Hair follicle dermal papilla cell (primary cell): Measurements from ENCODE around the gene FBXO5. TPM values are rescaled to one million over a fixed set of nuclear protein-coding genes. Genes with fewer than 3 reads are reported as not detected.

Experiments
- small RNA-seq: library from RNA; depleted of rRNA; stranded (forward); fragments of <200 nt; gene quantifications from one replicate; pipeline ENCODE3, GENCODE V24; 2012
- total RNA-seq: library from RNA; depleted of rRNA; stranded (reverse); fragments of >200 nt; gene quantifications from 2 replicates; pipeline ENCODE4 v1.2.3, GENCODE V29; 2012

FBXO5 gene
- total RNA-seq: 6.0 and 6.7 TPM in 2 replicates

GRCh38 chr6:152982904-152983636 lies at the start of gene FBXO5:
Gene FBXO5 (minus strand): TSS chr6:152983041. CDS start chr6:152982959, 82 bp downstream.

GRCh38 chr6:153002613-153003365 lies 19.9 kb upstream of the FBXO5 start, which contains the start of gene MTRF1L:
Gene MTRF1L (minus strand): TSS chr6:153002709. CDS start chr6:153002685, 24 bp downstream.

Small RNA genes within 50 kb of the gene (small RNA-seq; reads per million reads assigned to genes)
- gene AL080276.1: not detected

Other genes with a start within 250 kb of the FBXO5 start
- not detected in 2 replicates for gene VIP, start 232.2 kb downstream of the FBXO5 start, total RNA-seq
- 16.9 and 18.2 TPM in 2 replicates for gene MTRF1L, start 19.7 kb upstream of the FBXO5 start, total RNA-seq
- 2.3 and 2.6 TPM in 2 replicates for gene RGS17, start 148.2 kb upstream of the FBXO5 start, total RNA-seq